Measurements from ENCODE around the gene IPPK.

DNA sequence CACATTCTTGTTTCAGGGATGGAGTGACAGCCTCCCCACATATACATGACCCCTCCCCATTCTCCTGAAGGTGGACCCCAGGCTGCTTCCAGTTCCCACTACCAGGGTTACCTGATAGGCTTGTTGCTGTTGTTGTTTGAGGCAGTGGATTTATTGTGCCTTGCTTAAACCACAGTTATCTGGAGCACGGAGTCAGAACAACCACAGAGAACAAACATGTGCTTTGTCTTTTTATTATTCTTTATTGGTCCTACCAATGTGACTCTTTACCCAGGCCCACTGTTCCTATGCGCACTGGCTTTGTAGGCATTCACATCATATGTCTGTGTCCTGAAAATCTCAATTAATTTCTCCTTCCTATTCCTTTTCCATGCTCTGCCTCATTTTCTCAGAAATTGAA, 41.2 kb upstream of the IPPK start:
- TF ChIP-seq POLR2A (IDR thresholded peaks at IDR 0.05): no peak
- TF ChIP-seq, protein P1, sequence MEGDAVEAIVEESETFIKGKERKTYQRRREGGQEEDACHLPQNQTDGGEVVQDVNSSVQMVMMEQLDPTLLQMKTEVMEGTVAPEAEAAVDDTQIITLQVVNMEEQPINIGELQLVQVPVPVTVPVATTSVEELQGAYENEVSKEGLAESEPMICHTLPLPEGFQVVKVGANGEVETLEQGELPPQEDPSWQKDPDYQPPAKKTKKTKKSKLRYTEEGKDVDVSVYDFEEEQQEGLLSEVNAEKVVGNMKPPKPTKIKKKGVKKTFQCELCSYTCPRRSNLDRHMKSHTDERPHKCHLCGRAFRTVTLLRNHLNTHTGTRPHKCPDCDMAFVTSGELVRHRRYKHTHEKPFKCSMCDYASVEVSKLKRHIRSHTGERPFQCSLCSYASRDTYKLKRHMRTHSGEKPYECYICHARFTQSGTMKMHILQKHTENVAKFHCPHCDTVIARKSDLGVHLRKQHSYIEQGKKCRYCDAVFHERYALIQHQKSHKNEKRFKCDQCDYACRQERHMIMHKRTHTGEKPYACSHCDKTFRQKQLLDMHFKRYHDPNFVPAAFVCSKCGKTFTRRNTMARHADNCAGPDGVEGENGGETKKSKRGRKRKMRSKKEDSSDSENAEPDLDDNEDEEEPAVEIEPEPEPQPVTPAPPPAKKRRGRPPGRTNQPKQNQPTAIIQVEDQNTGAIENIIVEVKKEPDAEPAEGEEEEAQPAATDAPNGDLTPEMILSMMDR (IDR thresholded peaks at IDR 0.05): no peak

Measured in prostate gland (tissue), 2 donors.